ENCODE measurements around the gene TFDP2. TPM values are rescaled to one million over a fixed set of nuclear protein-coding genes. Genes with fewer than 3 reads are reported as not detected.

TFDP2 gene
- 98.3 TPM for total RNA-seq

GRCh38 chr3:142148792-142149672, at the start of gene TFDP2:
TSS of gene TFDP2 (minus strand) at chr3:142149544. CDS start at chr3:142101749, 47,795 bp downstream.

Small RNA genes within 50 kb of the gene (small RNA-seq; reads per million reads assigned to genes)
- gene RNU6-425P (ENCODE audit: low replicate concordance), result not detected
- not detected for gene RNU6-509P (ENCODE audit: low replicate concordance)

Other genes starting within 250 kb of the TFDP2 start
- 37.6 TPM for gene GK5, start 76.0 kb upstream of the TFDP2 start, total RNA-seq